Measurements from ENCODE around the gene NADK2.

Gene NADK2

DNA sequence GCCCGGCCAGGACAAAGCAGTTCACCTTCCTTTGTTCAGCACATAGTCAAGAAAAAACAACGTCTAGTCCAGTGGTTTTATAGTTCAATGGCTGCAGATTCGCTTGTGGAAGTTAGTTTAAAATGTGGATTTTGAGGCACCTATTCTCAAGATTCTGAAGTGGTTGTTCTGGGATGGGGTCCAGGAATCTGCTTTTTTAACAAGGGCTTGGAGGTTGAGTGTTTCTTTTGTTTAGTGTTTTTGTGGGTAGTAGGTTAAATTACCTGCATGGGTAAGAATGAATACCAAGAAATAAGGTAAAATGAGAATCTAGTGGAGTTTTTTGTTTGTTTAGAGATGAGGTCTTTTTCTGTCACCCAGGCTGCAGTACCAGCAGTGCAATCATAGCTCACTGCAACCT lies 28.4 kb upstream of the NADK2 start:
- no peak for DNase-seq
- TF ChIP-seq, protein P1, sequence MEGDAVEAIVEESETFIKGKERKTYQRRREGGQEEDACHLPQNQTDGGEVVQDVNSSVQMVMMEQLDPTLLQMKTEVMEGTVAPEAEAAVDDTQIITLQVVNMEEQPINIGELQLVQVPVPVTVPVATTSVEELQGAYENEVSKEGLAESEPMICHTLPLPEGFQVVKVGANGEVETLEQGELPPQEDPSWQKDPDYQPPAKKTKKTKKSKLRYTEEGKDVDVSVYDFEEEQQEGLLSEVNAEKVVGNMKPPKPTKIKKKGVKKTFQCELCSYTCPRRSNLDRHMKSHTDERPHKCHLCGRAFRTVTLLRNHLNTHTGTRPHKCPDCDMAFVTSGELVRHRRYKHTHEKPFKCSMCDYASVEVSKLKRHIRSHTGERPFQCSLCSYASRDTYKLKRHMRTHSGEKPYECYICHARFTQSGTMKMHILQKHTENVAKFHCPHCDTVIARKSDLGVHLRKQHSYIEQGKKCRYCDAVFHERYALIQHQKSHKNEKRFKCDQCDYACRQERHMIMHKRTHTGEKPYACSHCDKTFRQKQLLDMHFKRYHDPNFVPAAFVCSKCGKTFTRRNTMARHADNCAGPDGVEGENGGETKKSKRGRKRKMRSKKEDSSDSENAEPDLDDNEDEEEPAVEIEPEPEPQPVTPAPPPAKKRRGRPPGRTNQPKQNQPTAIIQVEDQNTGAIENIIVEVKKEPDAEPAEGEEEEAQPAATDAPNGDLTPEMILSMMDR (IDR thresholded peaks at IDR 0.05; ENCODE audit: low read depth, low read length, missing control alignments), result no peak
- no peak overlapping the region for H3K27ac ChIP-seq
- H3K4me3 ChIP-seq (ENCODE audit: low read depth, low read length), result no peak overlapping the region
- no peaks in the 10 kb centered on the region for H3K27me3 ChIP-seq (replicated peaks)
- no peaks in the 10 kb centered on the region for H3K36me3 ChIP-seq (replicated peaks)
- in situ Hi-C loops (cut with HindIII; ENCODE audit: low pct_ligation_motif_present, low sequenced_read_pairs), result no loop called here

DNA sequence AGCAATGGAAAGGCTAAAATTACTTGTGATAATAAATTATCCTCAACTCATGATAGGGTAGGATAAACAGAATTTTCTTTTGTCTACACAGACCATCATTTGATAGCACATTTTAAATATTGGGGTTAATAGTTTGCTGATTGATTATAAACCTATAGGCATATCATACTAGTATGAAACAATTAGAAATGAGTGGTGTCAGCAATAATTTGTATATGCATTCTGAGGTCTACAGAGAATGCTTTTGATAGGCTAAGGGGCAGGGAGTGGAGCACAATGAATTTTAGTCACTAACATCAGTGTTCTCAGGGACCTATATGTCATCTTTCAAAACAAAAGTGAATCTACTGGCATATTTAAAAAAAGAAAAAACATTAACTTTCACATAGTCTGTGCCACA lies 27.8 kb upstream of the NADK2 start:
- Histone ChIP-seq H3K27me3 (replicated peaks) (no peaks in the 10 kb centered on the region), H3K36me3 (replicated peaks) (no peaks in the 10 kb centered on the region), H3K4me3 (ENCODE audit: low read depth, low read length) (no peak overlapping the region), H3K27ac (no peak overlapping the region)
- no peak for DNase-seq
- in situ Hi-C loops (cut with HindIII; ENCODE audit: low pct_ligation_motif_present, low sequenced_read_pairs), result no loop called here
- TF ChIP-seq, protein P1 (IDR thresholded peaks at IDR 0.05; ENCODE audit: low read depth, low read length, missing control alignments), result no peak

DNA sequence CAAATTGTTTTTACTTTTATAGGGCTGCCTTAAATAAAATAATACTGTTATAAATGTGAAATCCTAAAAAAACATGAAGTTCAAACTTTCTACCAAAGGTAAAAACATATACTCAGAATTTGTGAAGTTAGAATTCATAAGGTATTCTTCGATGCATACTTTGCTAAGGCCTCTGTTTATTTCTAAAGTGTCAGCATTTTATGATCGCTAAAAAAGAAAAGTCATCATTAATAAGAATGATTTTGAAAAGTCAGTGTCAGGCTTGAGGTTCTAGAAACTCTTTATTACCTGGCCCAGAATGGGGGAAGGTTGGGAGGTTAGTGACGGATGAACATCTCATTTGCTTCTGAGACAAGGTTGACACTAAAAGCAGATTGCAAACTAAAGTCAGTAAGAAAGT lies 26.2 kb upstream of the NADK2 start:
- DNase-seq, result no peak
- Histone ChIP-seq H3K27me3 (replicated peaks) (no peaks in the 10 kb centered on the region), H3K4me3 (ENCODE audit: low read depth, low read length) (no peak overlapping the region), H3K27ac (no peak overlapping the region), H3K36me3 (replicated peaks) (no peaks in the 10 kb centered on the region)
- TF ChIP-seq, protein P1 (IDR thresholded peaks at IDR 0.05; ENCODE audit: low read depth, low read length, missing control alignments), result no peak
- in situ Hi-C loops (cut with HindIII; ENCODE audit: low pct_ligation_motif_present, low sequenced_read_pairs), result no loop called here

DNA sequence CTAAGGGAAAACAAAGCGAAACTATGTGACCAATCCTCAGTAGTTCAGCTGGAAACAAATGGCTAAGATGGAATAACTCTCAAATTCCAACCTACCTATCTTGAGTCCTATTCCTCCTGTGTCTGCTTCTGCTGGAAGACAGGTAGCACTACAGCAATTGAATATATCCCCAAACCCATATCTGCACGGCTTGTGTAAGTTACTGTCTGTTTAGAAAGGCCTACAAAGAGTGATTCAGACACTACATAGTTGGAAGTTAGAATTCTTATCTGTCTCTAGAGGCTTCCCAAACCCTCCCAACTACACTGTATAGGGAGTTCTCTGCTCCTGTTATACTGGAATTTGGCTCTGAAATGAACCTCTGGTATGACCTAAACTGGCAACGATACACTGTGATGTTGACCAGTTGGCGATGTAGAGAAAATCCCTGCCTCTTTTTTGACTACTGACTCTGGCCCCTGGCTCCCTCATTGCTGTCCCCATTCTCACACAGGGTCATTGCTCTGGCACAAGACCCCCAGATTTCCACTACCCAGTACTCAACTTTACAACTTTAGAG lies 22.6 kb upstream of the NADK2 start:
- in situ Hi-C loops (cut with HindIII; ENCODE audit: low pct_ligation_motif_present, low sequenced_read_pairs), result no loop called here
- Histone ChIP-seq H3K4me3 (ENCODE audit: low read depth, low read length) (no peak overlapping the region), H3K36me3 (replicated peaks) (no peaks in the 10 kb centered on the region), H3K27me3 (replicated peaks) (no peaks in the 10 kb centered on the region), H3K27ac (no peak overlapping the region)
- TF ChIP-seq, protein P1 (IDR thresholded peaks at IDR 0.05; ENCODE audit: low read depth, low read length, missing control alignments), result no peak
- DNase-seq, result no peak

DNA sequence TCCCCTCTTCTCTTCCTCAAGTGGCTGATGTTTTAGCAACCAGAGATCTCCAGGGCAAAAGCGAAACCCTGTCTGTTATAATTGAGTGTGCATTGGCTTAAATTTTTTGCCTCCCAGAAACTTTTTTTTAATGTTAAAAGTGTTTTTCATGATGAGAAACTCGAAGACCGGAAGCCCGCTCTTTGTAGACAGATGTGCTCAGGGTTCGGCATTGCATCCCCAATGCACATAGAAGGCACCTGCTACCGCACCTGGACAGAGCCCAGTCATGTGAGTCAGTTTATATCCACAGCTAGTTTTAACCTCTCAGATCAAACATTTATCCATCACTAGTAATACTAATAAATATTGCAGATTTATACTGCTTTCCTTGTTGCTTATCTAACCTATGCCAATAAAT lies 19.5 kb upstream of the NADK2 start:
- no peak for DNase-seq
- Histone ChIP-seq H3K27me3 (replicated peaks) (no peaks in the 10 kb centered on the region), H3K4me3 (ENCODE audit: low read depth, low read length) (no peak overlapping the region), H3K27ac (no peak overlapping the region), H3K36me3 (replicated peaks) (no peaks in the 10 kb centered on the region)
- in situ Hi-C loops (cut with HindIII; ENCODE audit: low pct_ligation_motif_present, low sequenced_read_pairs), result no loop called here
- TF ChIP-seq, protein P1 (IDR thresholded peaks at IDR 0.05; ENCODE audit: low read depth, low read length, missing control alignments), result no peak

DNA sequence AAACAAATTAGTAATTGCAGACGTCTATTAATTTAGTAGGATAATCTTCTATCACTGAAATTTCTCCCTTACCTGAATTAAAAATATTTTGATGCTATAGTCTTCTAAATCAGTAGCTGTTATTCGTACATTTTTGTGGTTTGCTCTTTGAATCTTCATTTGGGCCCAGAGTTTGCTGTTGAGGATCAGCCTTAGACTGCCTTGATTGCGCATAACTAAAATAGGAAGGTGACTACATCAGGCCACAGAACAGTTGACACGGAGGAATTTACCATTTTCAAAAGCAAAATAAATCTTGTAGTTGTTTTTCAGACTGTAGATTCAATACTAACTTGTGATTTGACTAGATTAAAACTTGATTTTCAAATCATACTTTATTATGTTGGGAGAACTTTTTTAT lies 11.8 kb upstream of the NADK2 start:
- DNase-seq, result no peak
- in situ Hi-C loops (cut with HindIII; ENCODE audit: low pct_ligation_motif_present, low sequenced_read_pairs), result no loop called here
- no peaks in the 10 kb centered on the region for H3K36me3 ChIP-seq (replicated peaks)
- no peak overlapping the region for H3K27ac ChIP-seq
- TF ChIP-seq, protein P1 (IDR thresholded peaks at IDR 0.05; ENCODE audit: low read depth, low read length, missing control alignments), result no peak
- no peak overlapping the region for H3K4me3 ChIP-seq (ENCODE audit: low read depth, low read length)
- no peaks in the 10 kb centered on the region for H3K27me3 ChIP-seq (replicated peaks)

All from brain microvascular endothelial cell (primary cell).